OCI-LY1 (cell line): Measurements from ENCODE around the gene BOC.

Experiments
- H2AFZ ChIP-seq: fragments of 200-600 bp; sonication (generic), shearing (Covaris generic); 2 replicates; pipeline ENCODE4 v1.6.0; 2014; ENCODE audit warnings: antibody characterized with exemption, mild to moderate bottlenecking, low read length
- H3F3A ChIP-seq: fragments of 200-600 bp; sonication (generic), shearing (Covaris generic); 2 replicates; pipeline ENCODE4 v1.6.0; 2014; ENCODE audit warnings: mild to moderate bottlenecking, antibody characterized with exemption, low read length, moderate library complexity; ENCODE audit not compliant: insufficient read depth
- H3K27ac ChIP-seq: fragments of 200-600 bp; sonication (generic); 2 replicates; pipeline ENCODE4 v1.5.1; 2014; ENCODE audit warnings: low read length, mixed run types, mild to moderate bottlenecking, low read depth; ENCODE audit not compliant: poor library complexity, severe bottlenecking
- H3K27me3 ChIP-seq: fragments of 200-600 bp; sonication (generic); 2 replicates; pipeline ENCODE4 v1.6.0; 2014; ENCODE audit warnings: antibody characterized with exemption, mild to moderate bottlenecking, low read length, moderate library complexity; ENCODE audit not compliant: insufficient read depth
- H3K36me3 ChIP-seq: fragments of 200-600 bp; sonication (generic); 2 replicates; pipeline ENCODE4 v1.6.1; 2014; ENCODE audit warnings: mild to moderate bottlenecking, antibody characterized with exemption, low read length, moderate library complexity, mixed read lengths; ENCODE audit not compliant: insufficient read depth
- H3K4me1 ChIP-seq: fragments of 200-600 bp; sonication (generic); 2 replicates; pipeline ENCODE4 v1.5.1; 2014; ENCODE audit warnings: mild to moderate bottlenecking, low read length, moderate library complexity; ENCODE audit not compliant: insufficient read depth, severe bottlenecking
- H3K4me2 ChIP-seq: fragments of 200-600 bp; sonication (generic), shearing (Covaris generic); 2 replicates; pipeline ENCODE4 v1.6.1; 2014; ENCODE audit warnings: low read length
- H3K4me3 ChIP-seq: fragments of 200-600 bp; sonication (generic); 2 replicates; pipeline ENCODE4 v1.5.1; 2014; ENCODE audit warnings: low read length, low read depth, mild to moderate bottlenecking, mixed read lengths; ENCODE audit not compliant: poor library complexity, severe bottlenecking
- H3K79me2 ChIP-seq: fragments of 200-600 bp; shearing (Covaris generic); 2 replicates; pipeline ENCODE4 v1.6.1; 2016; ENCODE audit warnings: mixed run types, low read length, mixed read lengths; ENCODE audit not compliant: insufficient read depth
- H3K9ac ChIP-seq: fragments of 200-600 bp; sonication (generic), shearing (Covaris generic); 2 replicates; pipeline ENCODE4 v1.6.1; 2014; ENCODE audit warnings: mild to moderate bottlenecking, low read length, mixed read lengths
- H3K9me2 ChIP-seq: fragments of 200-600 bp; sonication (generic), shearing (Covaris generic); 2 replicates; pipeline ENCODE4 v1.6.1; 2014; ENCODE audit warnings: low read depth, mild to moderate bottlenecking, low read length, mixed read lengths
- H3K9me3 ChIP-seq: fragments of 200-600 bp; shearing (Covaris generic); 2 replicates; pipeline ENCODE4 v1.6.1; 2014; ENCODE audit warnings: low read length, mixed read lengths
- H4K20me1 ChIP-seq: fragments of 200-600 bp; sonication (generic), shearing (Covaris generic); 2 replicates; pipeline ENCODE4 v1.6.0; 2016; ENCODE audit warnings: mild to moderate bottlenecking, low read length; ENCODE audit not compliant: insufficient read depth
- EZH2 ChIP-seq: fragments of 200-600 bp; sonication (generic), shearing (Covaris generic); IDR thresholded peaks from 2 replicates; pipeline ENCODE4 v1.8.0; 2017; ENCODE audit warnings: borderline replicate concordance, mixed run types, mild to moderate bottlenecking, antibody characterized with exemption, low read length, moderate library complexity, mixed read lengths
- TF ChIP-seq, protein P1 (sequence below): fragments of 200-600 bp; sonication (generic), shearing (Covaris generic); IDR thresholded peaks from 2 replicates; pipeline ENCODE4 v1.5.1; 2017; ENCODE audit warnings: mild to moderate bottlenecking, antibody characterized with exemption, low read length, moderate library complexity, mixed read lengths

BOC gene

DNA sequence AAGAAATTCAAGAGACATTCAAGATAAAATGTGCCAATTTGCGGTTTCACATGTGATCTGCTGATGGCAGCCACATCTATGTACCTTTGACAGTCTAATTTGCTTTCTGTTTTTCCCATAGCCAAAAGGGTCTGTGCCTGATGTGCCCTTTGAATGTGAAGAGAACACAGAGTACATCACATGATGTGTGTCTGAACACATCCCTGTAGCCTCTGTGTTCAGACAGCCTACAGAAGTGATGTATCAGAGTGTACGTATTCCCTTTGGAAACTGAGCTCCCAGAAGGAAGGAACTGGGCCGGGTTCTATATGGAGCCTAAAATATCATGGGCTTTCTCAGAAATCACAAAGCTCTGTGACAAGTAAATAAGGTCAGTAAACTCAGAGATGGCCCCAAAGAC lies 52.4 kb downstream of the BOC start:
- Histone ChIP-seq H3K27me3 (no peaks in the 10 kb centered on the region), H3F3A (no peaks in the 10 kb centered on the region), H3K9me3 (no peaks in the 10 kb centered on the region), H3K4me1 (no peaks in the 10 kb centered on the region), H3K79me2 (no peaks in the 10 kb centered on the region), H3K9me2 (no peaks in the 10 kb centered on the region), H3K36me3 (no peaks in the 10 kb centered on the region), H3K4me3 (no peak overlapping the region), H3K4me2 (no peak overlapping the region), H3K27ac (no peak overlapping the region), H2AFZ (no peak overlapping the region), H3K9ac (no peak overlapping the region), H4K20me1 (no peaks in the 10 kb centered on the region)
- TF ChIP-seq EZH2, result no peak

DNA sequence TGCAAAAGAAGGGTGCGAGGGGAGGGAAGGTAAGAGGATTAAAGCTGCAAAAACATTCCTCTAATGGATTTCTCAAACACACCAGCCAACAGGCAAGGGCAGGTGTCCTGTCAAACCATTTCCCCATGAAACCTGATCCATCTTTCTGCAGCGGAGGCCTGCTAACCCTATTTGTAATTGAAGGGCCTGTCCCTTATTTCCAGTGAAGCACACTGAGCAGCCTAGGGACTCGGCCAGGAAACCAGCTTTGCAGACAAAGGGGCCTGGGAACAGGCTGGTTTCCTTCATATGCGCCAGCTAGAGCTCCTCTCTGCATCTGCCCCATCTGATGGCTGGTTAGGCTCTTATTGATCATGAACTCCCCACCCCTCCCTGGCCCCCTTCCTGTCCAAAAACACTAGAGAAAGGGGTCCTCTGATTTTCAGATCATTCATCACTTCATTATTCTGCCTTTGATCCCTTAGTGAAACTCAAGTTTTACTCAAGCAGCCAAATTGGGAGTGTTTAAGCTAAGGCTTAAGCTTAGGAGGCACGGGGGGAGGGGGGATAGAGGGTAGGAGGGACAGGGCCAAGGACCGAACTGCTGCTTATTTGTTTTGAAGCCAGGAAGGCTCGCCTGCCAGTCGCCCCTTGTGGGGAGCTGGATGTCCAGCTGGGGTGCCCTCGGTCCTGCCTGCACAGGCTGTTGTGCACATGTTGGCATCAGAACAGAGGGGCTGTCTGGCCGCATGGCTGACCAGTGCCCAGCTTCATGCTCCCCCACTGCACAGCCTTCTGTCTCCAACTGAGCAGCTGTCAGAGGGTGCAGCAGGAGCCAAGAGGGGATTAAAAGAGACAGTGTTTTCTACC lies 53.1 kb downstream of the BOC start:
- Histone ChIP-seq H3K9me3 (no peaks in the 10 kb centered on the region), H3K4me2 (no peak overlapping the region), H3F3A (no peaks in the 10 kb centered on the region), H3K9me2 (no peaks in the 10 kb centered on the region), H3K27me3 (no peaks in the 10 kb centered on the region), H3K79me2 (no peaks in the 10 kb centered on the region), H2AFZ (no peak overlapping the region), H3K36me3 (no peaks in the 10 kb centered on the region), H3K9ac (no peak overlapping the region), H4K20me1 (no peaks in the 10 kb centered on the region), H3K4me3 (no peak overlapping the region), H3K4me1 (no peaks in the 10 kb centered on the region), H3K27ac (no peak overlapping the region)
- TF ChIP-seq EZH2, result no peak
- TF ChIP-seq, protein P1, sequence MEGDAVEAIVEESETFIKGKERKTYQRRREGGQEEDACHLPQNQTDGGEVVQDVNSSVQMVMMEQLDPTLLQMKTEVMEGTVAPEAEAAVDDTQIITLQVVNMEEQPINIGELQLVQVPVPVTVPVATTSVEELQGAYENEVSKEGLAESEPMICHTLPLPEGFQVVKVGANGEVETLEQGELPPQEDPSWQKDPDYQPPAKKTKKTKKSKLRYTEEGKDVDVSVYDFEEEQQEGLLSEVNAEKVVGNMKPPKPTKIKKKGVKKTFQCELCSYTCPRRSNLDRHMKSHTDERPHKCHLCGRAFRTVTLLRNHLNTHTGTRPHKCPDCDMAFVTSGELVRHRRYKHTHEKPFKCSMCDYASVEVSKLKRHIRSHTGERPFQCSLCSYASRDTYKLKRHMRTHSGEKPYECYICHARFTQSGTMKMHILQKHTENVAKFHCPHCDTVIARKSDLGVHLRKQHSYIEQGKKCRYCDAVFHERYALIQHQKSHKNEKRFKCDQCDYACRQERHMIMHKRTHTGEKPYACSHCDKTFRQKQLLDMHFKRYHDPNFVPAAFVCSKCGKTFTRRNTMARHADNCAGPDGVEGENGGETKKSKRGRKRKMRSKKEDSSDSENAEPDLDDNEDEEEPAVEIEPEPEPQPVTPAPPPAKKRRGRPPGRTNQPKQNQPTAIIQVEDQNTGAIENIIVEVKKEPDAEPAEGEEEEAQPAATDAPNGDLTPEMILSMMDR, result no peak

DNA sequence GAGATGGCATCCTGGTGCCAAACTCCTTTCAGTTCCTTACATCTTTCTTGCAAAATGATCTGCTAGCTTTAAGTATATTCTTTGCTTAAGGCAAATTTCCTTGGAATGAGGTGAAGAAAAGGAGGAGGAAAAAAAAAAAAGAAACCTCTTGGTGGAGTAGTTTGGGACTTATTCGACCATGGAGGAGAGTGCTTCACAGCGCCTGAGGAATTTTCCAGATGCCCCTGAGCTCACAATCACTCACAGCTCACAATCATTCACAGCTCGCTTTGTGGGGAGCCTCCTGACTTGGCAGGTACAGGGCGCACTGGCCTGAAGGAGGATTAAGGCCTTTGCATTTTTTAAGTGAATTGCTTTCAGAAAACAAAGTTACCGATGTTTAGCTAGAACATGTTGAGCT lies 53.9 kb downstream of the BOC start:
- H3K9ac ChIP-seq, result no peak overlapping the region
- no peak overlapping the region for H3K4me3 ChIP-seq
- no peaks in the 10 kb centered on the region for H3K36me3 ChIP-seq
- TF ChIP-seq EZH2, result no peak
- TF ChIP-seq, protein P1, result no peak
- H3F3A ChIP-seq, result no peaks in the 10 kb centered on the region
- no peaks in the 10 kb centered on the region for H4K20me1 ChIP-seq
- H3K9me3 ChIP-seq, result no peaks in the 10 kb centered on the region
- no peak overlapping the region for H2AFZ ChIP-seq
- no peaks in the 10 kb centered on the region for H3K79me2 ChIP-seq
- no peaks in the 10 kb centered on the region for H3K4me1 ChIP-seq
- H3K9me2 ChIP-seq, result no peaks in the 10 kb centered on the region
- no peak overlapping the region for H3K4me2 ChIP-seq
- no peaks in the 10 kb centered on the region for H3K27me3 ChIP-seq
- no peak overlapping the region for H3K27ac ChIP-seq

DNA sequence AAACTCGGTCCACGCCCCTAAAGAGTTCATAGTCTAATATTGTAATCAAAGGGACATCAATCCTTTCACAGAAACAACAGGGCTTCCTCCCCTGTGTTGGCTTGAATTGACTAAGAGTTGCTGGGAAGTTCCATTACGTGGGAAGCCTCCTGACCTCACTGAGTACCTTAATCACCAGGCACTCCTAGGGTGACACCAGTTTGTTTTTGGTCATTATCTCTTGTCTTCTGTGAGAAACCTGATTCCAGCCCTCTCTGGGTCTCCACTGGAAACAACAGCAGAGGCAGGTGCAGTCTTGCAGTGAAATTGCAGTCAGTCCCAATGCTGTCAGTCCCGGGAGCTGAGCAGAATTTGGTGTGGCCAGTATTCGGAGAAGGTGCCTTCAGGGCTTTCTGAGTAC lies 55.4 kb downstream of the BOC start:
- Histone ChIP-seq H3K79me2 (no peaks in the 10 kb centered on the region), H3K27me3 (no peaks in the 10 kb centered on the region), H3K9me2 (no peaks in the 10 kb centered on the region), H3K27ac (no peak overlapping the region), H2AFZ (no peak overlapping the region), H3K4me3 (no peak overlapping the region), H3K36me3 (no peaks in the 10 kb centered on the region), H3K4me2 (no peak overlapping the region), H3K9ac (no peak overlapping the region), H4K20me1 (no peaks in the 10 kb centered on the region), H3K9me3 (no peaks in the 10 kb centered on the region), H3F3A (no peaks in the 10 kb centered on the region), H3K4me1 (peaks cover 4% of the 10 kb centered on the region)
- no peak for TF ChIP-seq EZH2
- TF ChIP-seq, protein P1, result no peak
